ENCODE results near the gene NFXL1.

NFXL1 gene

DNA sequence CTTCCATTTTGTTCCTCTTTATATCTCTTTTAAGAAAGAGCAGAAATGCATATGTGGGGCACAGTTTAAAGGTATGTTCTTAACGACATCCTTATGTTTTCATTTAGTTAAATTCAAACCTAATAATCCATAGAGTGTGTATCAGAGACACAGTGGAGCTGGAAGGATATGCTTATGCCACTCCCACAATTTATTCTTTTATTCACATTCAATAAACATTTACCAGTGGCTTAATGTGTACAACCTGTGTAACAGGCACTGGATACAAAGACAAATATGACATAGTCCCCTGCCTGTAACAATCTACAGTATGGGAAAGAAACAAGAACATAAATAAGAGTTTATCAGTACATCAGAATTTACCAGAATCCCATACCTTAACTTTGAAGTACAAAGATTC lies 54.1 kb downstream of the NFXL1 start:
- Mint-ChIP-seq H3K4me1 (ENCODE audit: low read depth) (no peaks in the 10 kb centered on the region), H3K9me3 (no peaks in the 10 kb centered on the region), H3K27ac (no peak overlapping the region), H3K27me3 (no peaks in the 10 kb centered on the region), H3K4me3 (no peak overlapping the region), H3K36me3 (ENCODE audit: low read depth) (peaks cover 40% of the 10 kb centered on the region)
- no peak for DNase-seq

DNA sequence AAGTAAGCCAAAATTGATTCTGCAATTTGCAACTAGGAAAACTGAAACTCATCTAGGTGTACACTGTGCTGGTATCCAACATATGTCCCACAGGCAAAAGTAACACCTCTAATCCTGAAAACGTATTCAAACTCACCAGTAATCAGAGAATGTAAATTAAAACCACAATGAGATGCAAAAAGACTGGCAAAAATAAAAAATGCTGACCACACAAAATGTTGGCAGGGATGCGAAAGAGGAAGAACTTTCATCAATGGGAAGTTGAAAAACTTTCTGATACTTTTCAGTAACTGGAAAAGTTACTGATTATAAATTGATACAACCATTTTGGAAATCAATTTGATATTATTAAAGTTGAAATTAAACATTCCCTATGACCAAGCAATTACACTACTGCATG lies 56.4 kb downstream of the NFXL1 start:
- Mint-ChIP-seq H3K9me3 (no peaks in the 10 kb centered on the region), H3K4me1 (ENCODE audit: low read depth) (no peaks in the 10 kb centered on the region), H3K27me3 (no peaks in the 10 kb centered on the region), H3K4me3 (no peak overlapping the region), H3K36me3 (ENCODE audit: low read depth) (peaks cover 44% of the 10 kb centered on the region), H3K27ac (no peak overlapping the region)
- DNase-seq: no peak

DNA sequence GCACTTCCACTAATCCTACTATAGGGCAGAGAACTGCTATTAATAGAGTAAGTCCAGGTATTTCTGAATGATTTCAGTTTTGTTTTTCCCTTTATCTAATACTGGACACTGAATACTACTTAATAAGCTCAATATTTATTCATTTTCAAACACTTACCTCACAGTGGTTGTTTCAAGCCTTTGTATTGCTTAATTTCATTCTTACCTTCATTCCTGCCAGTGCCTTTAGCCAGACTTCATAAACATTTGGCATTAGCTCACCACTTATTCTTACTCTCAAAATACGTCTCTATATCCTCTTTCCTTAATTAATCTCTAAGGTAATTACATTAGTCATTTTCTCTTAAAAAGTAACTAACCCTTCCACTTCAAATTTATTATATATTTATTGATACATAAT lies 57.7 kb downstream of the NFXL1 start:
- no peak for DNase-seq
- peaks cover 49% of the 10 kb centered on the region for H3K36me3 Mint-ChIP-seq (ENCODE audit: low read depth)
- H3K4me3 Mint-ChIP-seq: no peak overlapping the region
- H3K27me3 Mint-ChIP-seq: no peaks in the 10 kb centered on the region
- no peak overlapping the region for H3K27ac Mint-ChIP-seq
- no peaks in the 10 kb centered on the region for H3K9me3 Mint-ChIP-seq
- no peaks in the 10 kb centered on the region for H3K4me1 Mint-ChIP-seq (ENCODE audit: low read depth)

DNA sequence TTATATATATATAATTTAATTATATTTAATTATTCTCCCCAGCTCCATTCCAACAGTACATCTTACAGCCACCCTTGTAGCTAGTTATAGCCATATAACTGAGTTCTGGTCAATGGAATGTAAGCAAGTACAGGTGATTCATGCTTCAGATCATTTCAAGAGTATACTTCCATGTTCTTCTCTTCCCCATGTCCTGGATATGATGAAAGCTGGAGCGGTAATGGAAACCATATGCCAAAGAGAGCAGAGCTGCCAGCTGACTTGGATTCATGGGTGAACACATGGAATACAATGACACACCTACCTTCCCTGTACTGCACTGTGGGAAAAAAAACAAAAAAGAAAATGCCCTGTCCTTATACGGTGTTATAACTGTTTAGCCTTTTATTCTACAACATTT lies 59.0 kb downstream of the NFXL1 start:
- Mint-ChIP-seq H3K27me3 (no peaks in the 10 kb centered on the region), H3K9me3 (no peaks in the 10 kb centered on the region), H3K36me3 (ENCODE audit: low read depth) (peaks cover 52% of the 10 kb centered on the region), H3K4me1 (ENCODE audit: low read depth) (no peaks in the 10 kb centered on the region), H3K27ac (no peak overlapping the region), H3K4me3 (no peak overlapping the region)
- no peak for DNase-seq

DNA sequence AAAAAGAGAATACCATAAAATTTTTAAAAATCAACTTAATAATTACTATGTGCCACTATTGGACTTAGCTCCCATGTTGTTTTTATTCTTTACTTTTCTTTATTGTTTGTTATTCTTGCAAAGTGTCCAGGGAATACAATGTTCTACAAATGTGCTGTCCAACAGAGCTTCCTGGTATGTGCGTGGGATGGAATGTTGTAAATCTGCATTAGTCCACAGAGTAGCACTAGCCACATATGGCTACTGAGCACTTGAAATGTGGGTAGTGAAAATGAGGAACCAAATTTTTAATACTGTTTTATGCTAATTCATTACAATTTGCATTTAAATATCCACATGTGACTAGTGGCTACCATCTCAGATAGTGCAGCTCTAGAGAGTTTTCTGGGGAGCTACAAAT lies 62.2 kb downstream of the NFXL1 start:
- no peak overlapping the region for H3K4me3 Mint-ChIP-seq
- H3K27me3 Mint-ChIP-seq: no peaks in the 10 kb centered on the region
- H3K36me3 Mint-ChIP-seq (ENCODE audit: low read depth): peaks cover 69% of the 10 kb centered on the region
- no peaks in the 10 kb centered on the region for H3K9me3 Mint-ChIP-seq
- H3K27ac Mint-ChIP-seq: no peak overlapping the region
- DNase-seq: no peak
- H3K4me1 Mint-ChIP-seq (ENCODE audit: low read depth): no peaks in the 10 kb centered on the region

DNA sequence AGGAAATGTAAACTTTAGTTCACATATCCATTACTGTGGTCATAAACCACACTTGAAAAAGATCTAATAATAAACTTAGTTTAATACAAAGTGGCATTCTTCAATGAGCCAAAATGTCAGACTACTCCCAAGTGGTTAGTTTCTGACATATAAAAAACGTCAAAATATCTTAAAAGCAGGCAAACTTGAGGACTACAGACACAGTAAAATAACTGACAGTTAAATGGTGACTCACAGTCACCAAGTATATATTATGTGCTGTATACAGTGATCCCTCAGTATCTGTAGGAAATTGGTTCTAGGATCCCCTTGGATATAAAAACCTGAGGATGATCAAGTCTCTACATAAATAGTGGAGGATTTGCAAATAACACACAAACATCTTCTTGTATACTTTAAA lies 64.9 kb downstream of the NFXL1 start:
- Mint-ChIP-seq H3K9me3 (no peaks in the 10 kb centered on the region), H3K27me3 (no peaks in the 10 kb centered on the region), H3K4me3 (no peak overlapping the region), H3K27ac (no peak overlapping the region), H3K4me1 (ENCODE audit: low read depth) (no peaks in the 10 kb centered on the region), H3K36me3 (ENCODE audit: low read depth) (peaks cover 71% of the 10 kb centered on the region)
- no peak for DNase-seq

DNA sequence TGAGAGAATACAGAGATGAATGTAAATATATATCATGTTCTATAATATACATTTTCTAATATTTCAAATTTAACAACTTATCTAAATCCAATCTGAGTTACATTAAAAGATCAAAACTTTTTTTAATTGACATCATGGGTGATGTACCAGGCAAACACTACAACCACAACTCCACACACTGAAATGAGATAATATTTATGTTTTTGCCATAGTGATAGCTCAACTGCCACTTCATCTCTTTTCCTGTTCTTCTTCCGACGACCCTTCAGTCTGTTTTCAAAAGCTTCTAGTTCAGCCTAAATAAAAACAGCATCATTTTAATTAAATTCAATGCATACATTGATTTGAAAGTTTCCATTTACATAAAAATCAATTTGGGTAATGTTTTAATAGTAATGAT lies 66.3 kb downstream of the NFXL1 start:
- no peaks in the 10 kb centered on the region for H3K9me3 Mint-ChIP-seq
- DNase-seq: no peak
- no peaks in the 10 kb centered on the region for H3K4me1 Mint-ChIP-seq (ENCODE audit: low read depth)
- no peaks in the 10 kb centered on the region for H3K27me3 Mint-ChIP-seq
- H3K36me3 Mint-ChIP-seq (ENCODE audit: low read depth): peaks cover 70% of the 10 kb centered on the region
- no peak overlapping the region for H3K27ac Mint-ChIP-seq
- H3K4me3 Mint-ChIP-seq: no peak overlapping the region

DNA sequence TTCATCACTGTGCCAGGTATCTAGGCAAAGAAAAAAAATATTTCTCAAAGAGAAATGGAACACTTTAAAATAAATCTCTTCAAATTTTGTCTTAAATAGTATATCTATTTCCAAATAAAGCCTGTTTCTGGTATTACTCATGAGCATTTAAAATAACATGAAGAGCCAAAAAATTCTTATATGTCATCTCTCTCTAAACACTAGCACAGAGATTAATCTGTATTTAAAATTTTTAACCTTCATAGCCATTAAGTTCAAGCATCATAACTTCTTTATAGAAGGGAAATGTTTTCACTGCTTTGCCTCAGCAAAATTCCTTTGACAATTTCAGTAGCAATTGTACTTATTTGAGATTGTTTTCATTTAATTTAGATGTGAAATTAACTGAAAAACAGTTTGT lies 71.4 kb downstream of the NFXL1 start:
- no peak overlapping the region for H3K4me3 Mint-ChIP-seq
- H3K27ac Mint-ChIP-seq: no peak overlapping the region

DNA sequence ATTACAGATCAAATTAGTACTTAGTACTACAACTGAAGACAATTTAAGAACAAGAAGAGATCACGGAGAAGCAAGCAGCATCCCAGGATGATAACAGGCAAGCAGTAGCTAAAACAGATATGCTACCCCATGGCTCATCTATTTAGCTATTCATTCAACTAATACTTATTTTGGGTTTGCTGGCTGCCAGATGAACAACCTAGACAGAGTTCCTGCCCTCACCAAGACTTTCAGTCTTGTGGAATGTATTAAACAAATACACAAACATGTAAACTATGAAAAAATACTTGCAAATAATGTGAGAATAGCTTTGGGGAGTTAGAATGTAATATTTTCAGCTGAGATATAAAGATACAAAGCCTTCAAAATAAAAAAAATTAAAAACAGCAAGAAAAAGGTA lies 74.1 kb downstream of the NFXL1 start:
- DNase-seq: no peak
- Mint-ChIP-seq H3K27ac (no peak overlapping the region), H3K36me3 (ENCODE audit: low read depth) (peaks cover 17% of the 10 kb centered on the region)

More for the DNA sequence above, 71.4 kb downstream of the NFXL1 start:
- peaks cover 37% of the 10 kb centered on the region for H3K36me3 Mint-ChIP-seq (ENCODE audit: low read depth)
- H3K9me3 Mint-ChIP-seq: no peaks in the 10 kb centered on the region
- peaks cover 1% of the 10 kb centered on the region for H3K27me3 Mint-ChIP-seq
- peaks cover 21% of the 10 kb centered on the region for H3K4me1 Mint-ChIP-seq (ENCODE audit: low read depth)
- DNase-seq: no peak

DNA sequence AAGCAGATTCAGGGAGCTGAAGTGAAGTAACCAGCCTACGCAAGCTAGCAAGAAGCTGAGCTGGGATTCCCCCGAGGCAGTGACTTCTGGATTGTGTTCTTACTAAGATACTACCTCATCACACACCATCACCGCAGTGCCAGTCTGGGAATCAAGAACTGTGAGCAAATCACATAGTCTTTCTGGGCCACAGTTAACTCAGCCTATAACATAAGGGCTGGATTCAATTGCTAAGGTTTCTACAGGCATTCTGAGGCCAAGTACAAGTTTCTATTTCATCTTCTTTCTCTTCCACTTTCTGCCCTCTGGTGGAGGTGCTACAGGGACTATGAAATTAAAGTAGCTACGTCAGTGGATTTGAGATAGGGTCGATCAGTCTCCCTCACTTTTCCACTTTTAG lies 75.1 kb downstream of the NFXL1 start:
- peak overlapping the region; percentile 47 for H3K27ac Mint-ChIP-seq
- H3K9me3 Mint-ChIP-seq: no peaks in the 10 kb centered on the region
- H3K27me3 Mint-ChIP-seq: peaks cover 11% of the 10 kb centered on the region
- H3K4me1 Mint-ChIP-seq (ENCODE audit: low read depth): peaks cover 41% of the 10 kb centered on the region
- peaks cover 14% of the 10 kb centered on the region for H3K36me3 Mint-ChIP-seq (ENCODE audit: low read depth)
- H3K4me3 Mint-ChIP-seq: no peak overlapping the region
- DNase-seq: peak; percentile 56

More for the DNA sequence above, 74.1 kb downstream of the NFXL1 start:
- peaks cover 41% of the 10 kb centered on the region for H3K4me1 Mint-ChIP-seq (ENCODE audit: low read depth)
- H3K4me3 Mint-ChIP-seq: no peak overlapping the region
- H3K27me3 Mint-ChIP-seq: peaks cover 11% of the 10 kb centered on the region
- no peaks in the 10 kb centered on the region for H3K9me3 Mint-ChIP-seq

DNA sequence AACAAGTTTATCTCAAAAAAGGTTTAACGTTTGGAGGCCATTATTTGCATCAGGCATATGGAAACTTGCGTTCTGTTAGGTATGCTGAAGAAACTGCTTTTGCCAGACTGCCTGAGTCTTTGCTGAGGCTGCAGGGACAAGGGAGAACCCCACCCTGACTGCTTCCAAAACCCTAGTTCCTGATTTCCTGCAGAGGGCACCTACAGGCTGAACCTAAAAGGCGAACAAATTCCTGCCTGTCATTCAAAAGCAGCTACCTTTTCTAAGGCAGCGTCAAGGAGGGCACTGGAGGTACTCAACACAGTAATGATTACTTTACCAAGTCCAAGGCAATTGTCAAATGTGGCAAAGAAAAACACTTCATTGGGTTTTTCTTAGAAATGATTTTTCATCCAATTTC lies 75.9 kb downstream of the NFXL1 start:
- no peak for DNase-seq
- Mint-ChIP-seq H3K4me3 (peak overlapping the region; percentile 81), H3K36me3 (ENCODE audit: low read depth) (peaks cover 6% of the 10 kb centered on the region), H3K9me3 (no peaks in the 10 kb centered on the region), H3K27me3 (peaks cover 11% of the 10 kb centered on the region), H3K4me1 (ENCODE audit: low read depth) (peaks cover 41% of the 10 kb centered on the region), H3K27ac (no peak overlapping the region)

DNA sequence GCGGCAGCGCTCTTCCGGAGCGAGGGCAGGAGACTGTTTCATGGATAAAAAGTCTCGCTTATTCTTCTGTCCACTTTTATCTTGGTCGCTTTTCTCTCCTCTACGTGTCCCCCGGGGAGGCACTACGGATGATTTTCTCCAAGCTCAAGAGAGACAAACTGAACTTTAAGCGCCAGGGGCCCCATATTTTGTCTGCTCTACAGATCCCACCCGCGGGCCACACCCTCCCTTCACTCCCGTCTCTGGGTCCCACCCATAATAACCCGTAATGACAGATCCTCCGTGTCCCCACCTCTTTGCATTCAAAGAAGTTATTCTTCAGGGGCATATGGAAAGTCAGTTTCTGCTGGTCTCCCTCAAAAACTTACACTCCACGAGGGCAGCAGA lies 76.5 kb downstream of the NFXL1 start, which contains the start of gene CORIN:
TSS of gene CORIN (minus strand) at position 160 of the 387 bp plus-strand sequence. CDS start at position 42, 118 bp downstream.
- peaks cover 11% of the 10 kb centered on the region for H3K27me3 Mint-ChIP-seq
- H3K27ac Mint-ChIP-seq: peak within 1 kb of the TSS; percentile 26
- no peak for DNase-seq

DNA sequence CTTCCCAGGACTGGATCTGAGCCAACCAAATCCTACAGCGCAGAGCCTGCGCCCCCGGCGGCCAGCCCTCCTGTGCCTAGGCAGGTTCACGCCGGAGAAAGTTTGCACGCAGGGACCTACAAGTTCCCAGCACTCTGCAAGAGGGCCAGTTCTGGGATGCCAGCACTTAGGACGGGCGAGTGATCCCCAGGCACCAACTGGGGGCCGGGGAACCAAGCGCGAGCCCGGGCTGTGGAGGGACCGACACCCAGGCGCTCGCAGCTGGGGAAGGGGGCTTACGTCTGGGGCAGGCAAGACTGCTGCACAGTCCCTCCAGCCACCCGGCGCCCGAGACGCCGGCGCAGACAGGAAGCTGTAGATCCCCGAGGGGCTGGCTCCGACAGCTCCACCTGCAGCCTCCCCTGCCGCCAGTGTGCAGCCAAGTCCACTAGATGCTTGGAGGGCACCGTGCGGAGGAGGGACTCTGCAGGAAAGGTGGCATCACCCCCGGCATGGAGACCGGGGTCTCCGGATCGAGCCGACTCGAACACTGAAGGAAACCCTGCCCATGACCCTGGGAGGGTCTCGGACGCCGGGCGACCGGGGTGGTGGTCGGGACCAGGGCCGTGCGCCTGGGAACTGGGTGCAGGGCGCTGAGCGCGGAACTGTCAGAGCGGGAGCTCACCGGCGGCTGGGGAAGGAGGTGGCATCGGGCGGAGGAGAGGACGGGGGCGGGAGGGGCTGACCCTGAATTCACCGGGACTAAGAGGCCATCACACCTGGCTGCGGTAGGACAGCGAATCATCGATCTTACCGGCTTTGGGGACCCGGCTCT lies 77.1 kb downstream of the NFXL1 start:
- no peaks in the 10 kb centered on the region for H3K36me3 Mint-ChIP-seq (ENCODE audit: low read depth)
- DNase-seq: peak; percentile 67
- peak overlapping the region; percentile 81 for H3K4me3 Mint-ChIP-seq
- peaks cover 41% of the 10 kb centered on the region for H3K4me1 Mint-ChIP-seq (ENCODE audit: low read depth)
- peak overlapping the region; percentile 26 for H3K27ac Mint-ChIP-seq
- H3K9me3 Mint-ChIP-seq: no peaks in the 10 kb centered on the region
- peaks cover 11% of the 10 kb centered on the region for H3K27me3 Mint-ChIP-seq

More for the DNA sequence above, 76.5 kb downstream of the NFXL1 start, which contains the start of gene CORIN:
- Mint-ChIP-seq H3K9me3 (no peaks in the 10 kb centered on the region), H3K4me1 (ENCODE audit: low read depth) (peaks cover 41% of the 10 kb centered on the region), H3K36me3 (ENCODE audit: low read depth) (peaks cover 4% of the 10 kb centered on the region), H3K4me3 (peak within 1 kb of the TSS; percentile 81)

DNA sequence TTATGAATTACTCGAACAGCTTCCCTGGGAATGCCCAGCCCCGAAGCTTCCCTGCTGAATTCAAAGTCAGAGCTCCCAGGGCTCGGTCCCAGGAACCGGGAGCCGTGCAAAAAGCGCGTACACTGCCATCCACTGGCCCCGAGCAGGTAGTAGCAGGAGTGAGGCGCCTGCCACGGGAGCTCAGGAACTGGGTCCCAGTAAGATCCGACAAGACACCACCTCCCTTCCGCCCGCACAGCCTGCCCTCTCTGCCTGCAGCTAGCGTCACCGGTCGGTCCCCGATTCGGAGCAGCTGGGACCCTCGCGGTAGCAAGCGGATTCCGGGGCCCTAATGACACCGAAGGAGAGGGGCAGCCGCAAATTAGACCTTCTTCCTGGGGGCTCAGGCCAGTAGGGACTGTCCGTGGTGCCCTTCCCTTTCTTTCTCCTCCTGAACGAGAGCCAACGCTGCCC lies 77.7 kb downstream of the NFXL1 start:
- Mint-ChIP-seq H3K27me3 (peaks cover 11% of the 10 kb centered on the region), H3K4me3 (peak overlapping the region; percentile 81), H3K27ac (peak overlapping the region; percentile 26), H3K9me3 (no peaks in the 10 kb centered on the region), H3K4me1 (ENCODE audit: low read depth) (peaks cover 42% of the 10 kb centered on the region), H3K36me3 (ENCODE audit: low read depth) (no peaks in the 10 kb centered on the region)
- peak; percentile 70 for DNase-seq

DNA sequence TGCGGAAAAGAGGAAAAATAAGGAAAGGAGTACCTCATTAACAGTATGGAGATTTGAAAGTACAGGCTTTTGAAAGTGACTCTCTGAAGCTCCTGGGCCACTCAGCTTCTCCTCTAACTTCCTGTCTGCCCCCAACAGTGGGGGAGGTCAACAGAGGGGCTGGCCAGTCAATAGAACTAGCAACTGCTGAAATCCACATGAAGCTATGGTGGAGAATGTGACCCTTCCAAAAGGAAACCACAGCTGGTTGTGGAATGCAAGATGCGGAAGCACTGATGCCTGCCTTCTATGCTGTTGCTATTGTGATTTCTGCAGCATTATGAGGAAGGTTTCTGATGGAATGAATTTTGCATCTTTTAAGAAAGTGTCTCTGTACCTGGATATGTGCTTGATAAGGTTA lies 78.9 kb downstream of the NFXL1 start:
- Mint-ChIP-seq H3K4me3 (no peak overlapping the region), H3K36me3 (ENCODE audit: low read depth) (no peaks in the 10 kb centered on the region), H3K27ac (no peak overlapping the region), H3K4me1 (ENCODE audit: low read depth) (peaks cover 47% of the 10 kb centered on the region), H3K9me3 (no peaks in the 10 kb centered on the region), H3K27me3 (peaks cover 11% of the 10 kb centered on the region)
- DNase-seq: no peak
